A673 (cell line): ENCODE results near the gene ARHGEF4.

ENCODE experiments used
- EZH2 ChIP-seq: fragments of 200-600 bp; sonication (generic); IDR thresholded peaks from 2 replicates; pipeline ENCODE4 v1.6.1; 2017; ENCODE audit warnings: borderline replicate concordance, low read depth, mild to moderate bottlenecking, mixed read lengths, antibody characterized with exemption, low read length; ENCODE audit not compliant: poor library complexity, severe bottlenecking
- TF ChIP-seq, protein P1 (sequence below): fragments of 300-800, 200-600 bp; sonication (generic); conservative IDR thresholded peaks from 2 replicates; pipeline ENCODE4 v1.5.1; 2017; ENCODE audit warnings: low read depth, mild to moderate bottlenecking, antibody characterized with exemption, low read length, moderate library complexity, mixed read lengths

DNA sequence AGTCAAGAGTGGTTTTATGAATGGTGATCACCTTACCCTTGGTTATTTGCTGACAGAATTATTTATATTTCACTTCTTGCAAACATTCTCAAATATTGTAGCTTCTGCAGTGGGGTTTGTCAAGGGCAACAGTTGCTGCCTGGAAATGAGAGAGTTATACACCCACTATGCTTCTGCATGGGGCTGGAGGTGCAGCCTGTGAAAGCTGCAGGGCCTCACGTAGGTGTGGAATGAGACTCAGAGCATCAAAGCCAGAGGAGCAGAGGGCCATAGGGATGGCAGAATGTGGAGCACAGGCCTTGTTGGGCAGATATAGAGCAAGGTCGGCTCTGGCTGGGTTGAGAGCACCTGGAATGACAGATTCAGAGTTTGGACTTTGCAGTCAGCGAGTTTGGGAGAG is 128.2 kb downstream of the ARHGEF4 start:
- TF ChIP-seq, protein P1, sequence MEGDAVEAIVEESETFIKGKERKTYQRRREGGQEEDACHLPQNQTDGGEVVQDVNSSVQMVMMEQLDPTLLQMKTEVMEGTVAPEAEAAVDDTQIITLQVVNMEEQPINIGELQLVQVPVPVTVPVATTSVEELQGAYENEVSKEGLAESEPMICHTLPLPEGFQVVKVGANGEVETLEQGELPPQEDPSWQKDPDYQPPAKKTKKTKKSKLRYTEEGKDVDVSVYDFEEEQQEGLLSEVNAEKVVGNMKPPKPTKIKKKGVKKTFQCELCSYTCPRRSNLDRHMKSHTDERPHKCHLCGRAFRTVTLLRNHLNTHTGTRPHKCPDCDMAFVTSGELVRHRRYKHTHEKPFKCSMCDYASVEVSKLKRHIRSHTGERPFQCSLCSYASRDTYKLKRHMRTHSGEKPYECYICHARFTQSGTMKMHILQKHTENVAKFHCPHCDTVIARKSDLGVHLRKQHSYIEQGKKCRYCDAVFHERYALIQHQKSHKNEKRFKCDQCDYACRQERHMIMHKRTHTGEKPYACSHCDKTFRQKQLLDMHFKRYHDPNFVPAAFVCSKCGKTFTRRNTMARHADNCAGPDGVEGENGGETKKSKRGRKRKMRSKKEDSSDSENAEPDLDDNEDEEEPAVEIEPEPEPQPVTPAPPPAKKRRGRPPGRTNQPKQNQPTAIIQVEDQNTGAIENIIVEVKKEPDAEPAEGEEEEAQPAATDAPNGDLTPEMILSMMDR: no peak
- TF ChIP-seq EZH2: no peak
